Mammary microvascular endothelial cell (primary cell): ENCODE results near the gene KHNYN. TPM values are rescaled to one million over a fixed set of nuclear protein-coding genes. Genes with fewer than 3 reads are reported as not detected.

Experiments
- total RNA-seq: library from RNA; depleted of rRNA; stranded (reverse); fragments of >200 nt; gene quantifications from 2 replicates; pipeline ENCODE4 v1.2.3, GENCODE V29; 2015

KHNYN gene
- total RNA-seq: 27.6 and 31.2 TPM in 2 replicates

DNA sequence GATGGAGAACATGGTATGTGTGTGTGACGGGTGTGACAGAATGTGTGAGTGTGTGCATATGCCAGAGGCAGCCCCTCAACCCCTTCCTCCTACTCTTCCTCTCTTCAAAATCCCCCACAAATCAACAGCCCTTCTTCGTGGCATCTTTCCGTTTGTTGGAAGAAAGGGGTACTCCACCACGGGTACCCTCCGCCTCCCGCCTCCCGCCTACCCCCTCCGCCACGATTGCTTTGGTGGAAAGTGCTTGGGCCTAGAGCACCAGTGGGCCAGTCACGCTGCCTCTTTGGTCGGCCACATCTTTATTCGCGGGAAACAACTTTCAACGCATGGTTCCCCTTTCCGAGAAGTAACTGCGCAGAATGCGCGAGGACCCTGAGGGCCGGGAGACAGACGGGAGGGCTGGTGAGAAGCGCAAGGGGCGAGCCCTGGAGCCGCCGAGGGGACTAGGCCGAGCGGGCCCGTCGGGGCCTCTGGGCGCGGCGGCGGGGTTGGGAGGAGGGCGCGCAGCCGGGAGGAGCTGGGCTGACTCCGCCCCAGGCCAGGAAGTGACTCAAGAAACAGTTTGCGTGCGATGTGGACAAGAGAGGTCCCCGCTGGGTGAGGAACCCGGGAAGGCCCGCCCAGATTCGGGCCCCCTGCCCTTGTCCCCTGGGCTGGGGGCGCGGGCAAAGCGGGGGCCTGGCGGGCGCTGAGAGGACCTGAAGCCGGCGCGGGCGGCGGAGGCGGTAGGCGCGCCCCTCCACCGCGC is at the start of gene KHNYN, which contains the start of gene CBLN3:
Gene KHNYN, plus strand, starts transcription at position 560 of the 748 bp plus-strand sequence. CDS start 777 bp downstream, outside the sequence.
Gene CBLN3, minus strand, starts transcription at position 274 of the 748 bp plus-strand sequence. CDS start 614 bp downstream, outside the sequence.

DNA sequence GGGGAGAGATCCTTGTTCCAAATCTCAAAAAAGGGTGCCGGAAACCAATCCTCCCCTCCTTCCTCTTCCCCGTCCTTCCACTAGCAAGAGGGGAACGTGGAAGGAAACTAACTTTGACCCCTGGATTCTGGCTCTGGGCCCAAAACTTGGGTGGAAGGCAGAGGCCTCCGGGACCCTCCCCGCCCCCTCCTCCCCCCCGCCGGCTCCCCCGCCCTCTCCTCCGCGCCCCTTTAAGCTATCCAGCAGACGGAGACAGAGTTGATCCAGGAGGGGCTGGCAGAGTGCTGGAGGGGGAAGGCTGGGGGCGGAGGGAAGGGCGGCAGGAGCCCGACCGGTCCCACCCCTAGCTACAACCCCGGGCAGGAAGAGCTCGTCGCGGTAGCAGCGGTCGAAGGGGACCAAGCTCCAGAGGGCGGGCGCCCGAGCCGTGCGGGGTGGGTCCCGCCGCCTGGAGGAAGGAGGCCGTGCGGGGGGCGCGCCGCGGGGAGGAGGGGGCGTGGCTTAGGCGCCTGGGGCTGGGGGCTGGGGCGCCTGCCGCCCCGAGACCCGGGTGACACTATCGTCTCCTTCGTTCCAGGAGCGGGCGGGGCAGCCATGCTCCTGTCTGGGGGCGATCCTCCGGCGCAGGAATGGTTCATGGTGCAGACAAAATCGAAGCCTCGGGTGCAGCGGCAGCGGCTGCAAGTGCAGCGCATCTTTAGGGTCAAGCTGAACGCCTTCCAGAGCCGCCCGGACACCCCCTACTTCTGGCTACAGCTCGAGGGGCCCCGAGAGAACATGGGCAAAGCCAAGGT is 30.9 kb upstream of the KHNYN start, which contains the start of gene NYNRIN:
Gene NYNRIN, plus strand, starts transcription at position 351 of the 794 bp plus-strand sequence. Its CDS starts 244 bp downstream, at position 595.

DNA sequence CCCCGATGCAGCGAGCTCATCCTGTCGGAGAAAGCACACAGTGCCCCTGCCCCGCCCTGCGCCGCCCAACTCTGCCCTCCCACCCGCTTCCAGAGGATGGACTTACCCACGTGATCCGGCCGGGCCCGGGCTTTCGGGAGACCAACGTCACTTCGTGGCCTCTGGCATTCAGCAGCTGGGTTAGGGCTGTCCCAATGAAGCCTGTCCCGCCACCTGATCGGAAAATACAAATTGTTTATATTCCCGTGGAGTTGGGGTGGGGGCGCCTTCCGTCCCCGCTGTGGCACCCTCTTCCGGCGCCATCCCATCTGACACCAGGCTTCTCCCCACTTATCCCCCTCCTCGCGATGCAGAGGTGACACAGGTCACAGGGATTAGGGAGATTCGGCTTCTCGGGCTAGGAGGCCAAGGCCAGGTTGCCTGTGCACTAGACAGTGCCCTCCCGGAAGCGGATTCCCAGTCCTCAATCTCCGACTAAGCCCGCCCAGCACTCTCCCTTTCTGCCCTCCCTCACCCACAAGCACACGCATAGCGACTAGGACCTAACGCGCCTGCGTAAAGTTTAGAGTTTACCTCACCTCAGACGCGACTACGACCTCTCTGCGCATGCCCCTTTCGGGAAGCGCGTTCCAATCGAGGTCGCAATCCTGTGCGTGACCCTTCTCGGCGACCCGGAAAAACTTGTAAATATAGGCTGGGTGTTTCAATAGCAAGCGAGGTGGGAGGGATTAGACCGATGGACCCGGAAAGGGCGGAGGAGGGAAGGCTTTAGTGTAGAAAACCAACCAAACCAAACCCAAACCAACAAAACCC is 12.7 kb downstream of the KHNYN start, which contains the start of gene SDR39U1:
Gene SDR39U1, minus strand, starts transcription at position 537 of the 813 bp plus-strand sequence. Its CDS starts 7 bp downstream, at position 530.

Other genes starting within 250 kb of the KHNYN start
- 61.1 and 67.6 TPM in 2 replicates for gene IPO4, start 241.1 kb upstream of the KHNYN start, total RNA-seq
- gene TM9SF1, start 234.5 kb upstream of the KHNYN start, total RNA-seq: 52.3 and 57.7 TPM in 2 replicates
- gene TSSK4, start 224.3 kb upstream of the KHNYN start, total RNA-seq: not detected in 2 replicates
- 44.2 and 49.3 TPM in 2 replicates for gene CHMP4A, start 216.5 kb upstream of the KHNYN start, total RNA-seq
- 15.8 and 15.9 TPM in 2 replicates for gene MDP1, start 213.9 kb upstream of the KHNYN start, total RNA-seq
- 259 and 294 TPM in 2 replicates for gene NEDD8, start 197.6 kb upstream of the KHNYN start, total RNA-seq
- 66.4 and 67.7 TPM in 2 replicates for gene GMPR2, start 197.0 kb upstream of the KHNYN start, total RNA-seq
- 72.0 and 90.4 TPM in 2 replicates for gene TINF2, start 187.3 kb upstream of the KHNYN start, total RNA-seq
- 0.27 and 2.1 TPM in 2 replicates for gene TGM1, start 166.8 kb upstream of the KHNYN start, total RNA-seq
- gene RABGGTA, start 158.4 kb upstream of the KHNYN start, total RNA-seq: 33.1 and 48.0 TPM in 2 replicates
- gene DHRS1, start 130.2 kb upstream of the KHNYN start, total RNA-seq: 25.0 and 29.0 TPM in 2 replicates
- gene NOP9, start 130.1 kb upstream of the KHNYN start, total RNA-seq: 25.0 and 27.2 TPM in 2 replicates
- gene CIDEB, start 122.0 kb upstream of the KHNYN start, total RNA-seq: 14.5 and 19.0 TPM in 2 replicates
- 3.9 and 5.0 TPM in 2 replicates for gene LTB4R2, start 119.8 kb upstream of the KHNYN start, total RNA-seq
- 12.9 and 16.3 TPM in 2 replicates for gene LTB4R, start 118.5 kb upstream of the KHNYN start, total RNA-seq
- gene ADCY4, start 94.9 kb upstream of the KHNYN start, total RNA-seq: 21.3 and 26.8 TPM in 2 replicates
- 2.3 and 4.4 TPM in 2 replicates for gene RIPK3, start 90.0 kb upstream of the KHNYN start, total RNA-seq
- 4.1 and 9.0 TPM in 2 replicates for gene NFATC4, start 61.8 kb upstream of the KHNYN start, total RNA-seq
- 4.8 and 5.5 TPM in 2 replicates for gene NYNRIN, start 31.0 kb upstream of the KHNYN start, total RNA-seq
- 0.20 and 2.2 TPM in 2 replicates for gene CBLN3, start 286 bp upstream of the KHNYN start, total RNA-seq
- gene SDR39U1, start 12.8 kb downstream of the KHNYN start, total RNA-seq: 18.0 and 18.9 TPM in 2 replicates
- gene CMA1, start 78.3 kb downstream of the KHNYN start, total RNA-seq: not detected in 2 replicates
- gene CTSG, start 146.3 kb downstream of the KHNYN start, total RNA-seq: not detected in 2 replicates
- not detected in 2 replicates for gene GZMH, start 179.7 kb downstream of the KHNYN start, total RNA-seq
- not detected in 2 replicates for gene GZMB, start 204.2 kb downstream of the KHNYN start, total RNA-seq